ENCODE measurements around the gene KCNJ10. TPM values are rescaled to one million over a fixed set of nuclear protein-coding genes. Genes with fewer than 3 reads are reported as not detected.

KCNJ10 gene
- total RNA-seq, 1 donor from 2014 or later, result 0.27 TPM

GRCh38 chr1:160018347-160018746 is 51.6 kb downstream of the KCNJ10 start:
- FAIRE-seq (no peak), DNase-seq (ENCODE audit: low read depth) (no peak)
- no peak overlapping the region for H3K9ac ChIP-seq (ENCODE audit: low read length)
- H3K4me2 ChIP-seq (ENCODE audit: low read length), result peak overlapping the region; percentile 36
- H3K4me3 ChIP-seq (ENCODE audit: insufficient read depth, low read depth, low read length), result no peak overlapping the region
- H3K79me2 ChIP-seq (ENCODE audit: insufficient read depth, low read length), result no peaks in the 10 kb centered on the region
- Mint-ChIP-seq H3K27ac (ENCODE audit: unreplicated experiment) (peak overlapping the region; percentile 31), H3K27me3 (ENCODE audit: low read depth, unreplicated experiment) (no peaks in the 10 kb centered on the region), H3K4me1 (ENCODE audit: low read depth, unreplicated experiment) (peaks cover 18% of the 10 kb centered on the region), H3K9me3 (ENCODE audit: unreplicated experiment) (peaks cover 2% of the 10 kb centered on the region), H3K4me3 (ENCODE audit: unreplicated experiment) (peak overlapping the region; percentile 11), H3K36me3 (ENCODE audit: low read depth, unreplicated experiment) (no peaks in the 10 kb centered on the region)
- H3K4me1 ChIP-seq (ENCODE audit: insufficient read depth, low read length), result no peaks in the 10 kb centered on the region
- no peaks in the 10 kb centered on the region for H3K9me3 ChIP-seq (ENCODE audit: insufficient read depth, low read depth, low read length)
- H3K27me3 ChIP-seq (ENCODE audit: insufficient read depth, low read length), result peaks cover 3% of the 10 kb centered on the region
- no peak overlapping the region for H2AFZ ChIP-seq (ENCODE audit: low read depth, low read length)
- no peaks in the 10 kb centered on the region for H4K20me1 ChIP-seq (ENCODE audit: insufficient read depth, low read length)
- H3K27ac ChIP-seq (ENCODE audit: low read depth, low read length), result no peak overlapping the region
- TF ChIP-seq, protein P1, sequence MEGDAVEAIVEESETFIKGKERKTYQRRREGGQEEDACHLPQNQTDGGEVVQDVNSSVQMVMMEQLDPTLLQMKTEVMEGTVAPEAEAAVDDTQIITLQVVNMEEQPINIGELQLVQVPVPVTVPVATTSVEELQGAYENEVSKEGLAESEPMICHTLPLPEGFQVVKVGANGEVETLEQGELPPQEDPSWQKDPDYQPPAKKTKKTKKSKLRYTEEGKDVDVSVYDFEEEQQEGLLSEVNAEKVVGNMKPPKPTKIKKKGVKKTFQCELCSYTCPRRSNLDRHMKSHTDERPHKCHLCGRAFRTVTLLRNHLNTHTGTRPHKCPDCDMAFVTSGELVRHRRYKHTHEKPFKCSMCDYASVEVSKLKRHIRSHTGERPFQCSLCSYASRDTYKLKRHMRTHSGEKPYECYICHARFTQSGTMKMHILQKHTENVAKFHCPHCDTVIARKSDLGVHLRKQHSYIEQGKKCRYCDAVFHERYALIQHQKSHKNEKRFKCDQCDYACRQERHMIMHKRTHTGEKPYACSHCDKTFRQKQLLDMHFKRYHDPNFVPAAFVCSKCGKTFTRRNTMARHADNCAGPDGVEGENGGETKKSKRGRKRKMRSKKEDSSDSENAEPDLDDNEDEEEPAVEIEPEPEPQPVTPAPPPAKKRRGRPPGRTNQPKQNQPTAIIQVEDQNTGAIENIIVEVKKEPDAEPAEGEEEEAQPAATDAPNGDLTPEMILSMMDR (IDR thresholded peaks at IDR 0.05; ENCODE audit: insufficient read depth, low read depth, low read length), result no peak
- no peak for TF ChIP-seq EZH2 (IDR thresholded peaks at IDR 0.05; ENCODE audit: insufficient read depth, low read length)
- H3K36me3 ChIP-seq (ENCODE audit: insufficient read depth, low read length), result no peaks in the 10 kb centered on the region

- Mint-ChIP-seq H3K4me1 (ENCODE audit: low read depth, unreplicated experiment) (peaks cover 18% of the 10 kb centered on the region), H3K27ac (ENCODE audit: unreplicated experiment) (no peak overlapping the region), H3K4me3 (ENCODE audit: unreplicated experiment) (no peak overlapping the region), H3K9me3 (ENCODE audit: unreplicated experiment) (peaks cover 2% of the 10 kb centered on the region), H3K36me3 (ENCODE audit: low read depth, unreplicated experiment) (no peaks in the 10 kb centered on the region), H3K27me3 (ENCODE audit: low read depth, unreplicated experiment) (no peaks in the 10 kb centered on the region)
- no peak for FAIRE-seq
- H3K4me1 ChIP-seq (ENCODE audit: insufficient read depth, low read length), result no peaks in the 10 kb centered on the region
- TF ChIP-seq, protein P1 (IDR thresholded peaks at IDR 0.05; ENCODE audit: insufficient read depth, low read depth, low read length), result no peak
- no peak for TF ChIP-seq EZH2 (IDR thresholded peaks at IDR 0.05; ENCODE audit: insufficient read depth, low read length)
- no peaks in the 10 kb centered on the region for H3K36me3 ChIP-seq (ENCODE audit: insufficient read depth, low read length)
- peaks cover 3% of the 10 kb centered on the region for H3K27me3 ChIP-seq (ENCODE audit: insufficient read depth, low read length)
- H3K4me2 ChIP-seq (ENCODE audit: low read length), result no peak overlapping the region
- H3K27ac ChIP-seq (ENCODE audit: low read depth, low read length), result no peak overlapping the region
- no peaks in the 10 kb centered on the region for H4K20me1 ChIP-seq (ENCODE audit: insufficient read depth, low read length)
- H3K9ac ChIP-seq (ENCODE audit: low read length), result no peak overlapping the region
- no peak for DNase-seq (ENCODE audit: low read depth)
- no peaks in the 10 kb centered on the region for H3K79me2 ChIP-seq (ENCODE audit: insufficient read depth, low read length)
- H2AFZ ChIP-seq (ENCODE audit: low read depth, low read length), result no peak overlapping the region
- H3K9me3 ChIP-seq (ENCODE audit: insufficient read depth, low read depth, low read length), result no peaks in the 10 kb centered on the region
- no peak overlapping the region for H3K4me3 ChIP-seq (ENCODE audit: insufficient read depth, low read depth, low read length)
Measured at GRCh38 chr1:160017592-160017991, 52.4 kb downstream of the KCNJ10 start.

DNA sequence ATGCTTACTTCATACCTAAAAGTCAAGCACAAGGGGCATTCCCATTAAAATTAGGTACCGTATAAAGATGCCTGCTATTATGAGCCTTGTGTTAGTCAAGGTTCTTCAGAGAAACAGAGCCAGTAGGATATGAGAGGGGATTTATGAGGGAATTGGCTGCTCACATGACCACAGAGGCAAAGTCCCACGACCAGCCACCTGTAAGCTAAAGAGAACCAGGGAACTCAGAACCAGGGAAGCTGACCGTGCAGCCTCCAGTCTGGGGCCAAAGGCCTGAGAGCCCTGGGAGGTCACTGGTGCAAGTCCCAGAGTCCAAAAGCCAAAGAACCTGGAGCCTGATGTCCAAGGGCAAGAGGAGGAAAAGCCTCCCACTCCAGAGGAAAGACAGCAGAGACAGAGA is 58.2 kb downstream of the KCNJ10 start:
- FAIRE-seq, result no peak

More for the DNA sequence above, 58.2 kb downstream of the KCNJ10 start:
- H3K4me1 ChIP-seq (ENCODE audit: insufficient read depth, low read length), result no peaks in the 10 kb centered on the region
- no peak overlapping the region for H3K27ac ChIP-seq (ENCODE audit: low read depth, low read length)
- H3K4me2 ChIP-seq (ENCODE audit: low read length), result no peak overlapping the region
- Mint-ChIP-seq H3K36me3 (ENCODE audit: low read depth, unreplicated experiment) (no peaks in the 10 kb centered on the region), H3K27me3 (ENCODE audit: low read depth, unreplicated experiment) (no peaks in the 10 kb centered on the region), H3K9me3 (ENCODE audit: unreplicated experiment) (no peaks in the 10 kb centered on the region), H3K4me3 (ENCODE audit: unreplicated experiment) (no peak overlapping the region), H3K4me1 (ENCODE audit: low read depth, unreplicated experiment) (no peaks in the 10 kb centered on the region), H3K27ac (ENCODE audit: unreplicated experiment) (no peak overlapping the region)
- peaks cover 10% of the 10 kb centered on the region for H3K27me3 ChIP-seq (ENCODE audit: insufficient read depth, low read length)
- no peak overlapping the region for H3K9ac ChIP-seq (ENCODE audit: low read length)
- H4K20me1 ChIP-seq (ENCODE audit: insufficient read depth, low read length), result no peaks in the 10 kb centered on the region
- no peaks in the 10 kb centered on the region for H3K36me3 ChIP-seq (ENCODE audit: insufficient read depth, low read length)
- H3K4me3 ChIP-seq (ENCODE audit: insufficient read depth, low read depth, low read length), result no peak overlapping the region
- H2AFZ ChIP-seq (ENCODE audit: low read depth, low read length), result no peak overlapping the region
- TF ChIP-seq, protein P1 (IDR thresholded peaks at IDR 0.05; ENCODE audit: insufficient read depth, low read depth, low read length), result no peak
- TF ChIP-seq EZH2 (IDR thresholded peaks at IDR 0.05; ENCODE audit: insufficient read depth, low read length), result no peak
- H3K79me2 ChIP-seq (ENCODE audit: insufficient read depth, low read length), result no peaks in the 10 kb centered on the region
- no peaks in the 10 kb centered on the region for H3K9me3 ChIP-seq (ENCODE audit: insufficient read depth, low read depth, low read length)
- DNase-seq (ENCODE audit: low read depth), result no peak

All from astrocyte (in vitro differentiated cells and primary cell).